Measurements from ENCODE around the gene ZFYVE19.

ZFYVE19 gene

DNA sequence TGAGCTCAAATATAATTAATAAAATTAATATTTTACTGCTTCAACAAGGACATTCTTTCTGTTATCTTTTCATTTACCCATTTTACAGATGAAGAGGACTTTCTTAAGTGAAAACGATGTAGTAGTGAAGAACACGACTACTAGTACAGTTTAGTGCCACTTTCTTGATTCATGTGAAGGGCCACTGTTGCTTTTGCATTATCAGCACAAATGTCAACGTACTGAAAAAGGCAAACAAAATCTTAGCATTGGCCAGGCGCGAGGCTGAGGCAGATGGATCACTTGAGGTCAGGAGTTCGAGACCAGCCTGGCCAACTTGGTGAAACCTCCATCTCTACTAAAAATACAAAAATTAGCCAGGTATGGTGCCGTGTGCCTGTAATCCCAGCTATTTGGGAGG, 12.2 kb downstream of the ZFYVE19 start:
- no peak for DNase-seq

GRCh38 chr15:40821195-40821594, 14.3 kb downstream of the ZFYVE19 start:
- DNase-seq: no peak

GRCh38 chr15:40823572-40824343, 16.9 kb downstream of the ZFYVE19 start:
- DNase-seq: no peak

DNA sequence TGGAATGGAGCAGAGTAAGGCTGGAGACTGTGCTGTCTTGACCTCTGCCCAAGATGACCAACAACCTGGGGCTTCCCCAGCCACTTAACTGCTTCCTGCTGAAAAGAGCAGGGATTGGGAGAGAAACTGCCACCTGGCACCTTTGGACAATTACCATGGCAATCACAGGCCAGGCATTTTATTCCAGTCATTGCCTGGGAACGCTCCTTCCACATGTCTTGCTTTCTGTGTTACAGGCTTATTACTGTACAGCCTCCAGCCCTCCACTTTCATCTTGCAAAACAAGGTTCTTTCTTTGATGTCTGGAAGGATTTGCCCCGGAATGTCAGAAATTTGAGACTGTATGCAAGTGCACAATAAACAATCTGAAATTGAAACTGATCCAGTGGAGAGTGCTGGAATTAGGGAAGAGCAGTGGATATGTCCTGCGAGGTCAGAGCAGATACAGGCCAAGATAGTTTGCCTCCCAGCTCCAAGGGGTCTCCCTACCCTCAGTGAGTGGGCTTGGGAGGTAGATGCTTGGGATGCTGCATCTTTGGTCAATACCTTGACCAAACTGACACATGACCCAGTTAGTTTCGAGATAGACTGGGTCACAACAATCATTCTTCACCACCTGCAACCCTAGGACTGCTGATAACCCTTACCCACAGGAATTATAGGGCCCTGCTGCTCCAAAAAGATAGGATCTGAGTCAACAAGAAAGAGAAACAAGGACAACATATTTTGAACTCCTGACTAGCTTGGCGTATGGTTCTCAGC, 19.0 kb downstream of the ZFYVE19 start:
- no peak for DNase-seq

DNA sequence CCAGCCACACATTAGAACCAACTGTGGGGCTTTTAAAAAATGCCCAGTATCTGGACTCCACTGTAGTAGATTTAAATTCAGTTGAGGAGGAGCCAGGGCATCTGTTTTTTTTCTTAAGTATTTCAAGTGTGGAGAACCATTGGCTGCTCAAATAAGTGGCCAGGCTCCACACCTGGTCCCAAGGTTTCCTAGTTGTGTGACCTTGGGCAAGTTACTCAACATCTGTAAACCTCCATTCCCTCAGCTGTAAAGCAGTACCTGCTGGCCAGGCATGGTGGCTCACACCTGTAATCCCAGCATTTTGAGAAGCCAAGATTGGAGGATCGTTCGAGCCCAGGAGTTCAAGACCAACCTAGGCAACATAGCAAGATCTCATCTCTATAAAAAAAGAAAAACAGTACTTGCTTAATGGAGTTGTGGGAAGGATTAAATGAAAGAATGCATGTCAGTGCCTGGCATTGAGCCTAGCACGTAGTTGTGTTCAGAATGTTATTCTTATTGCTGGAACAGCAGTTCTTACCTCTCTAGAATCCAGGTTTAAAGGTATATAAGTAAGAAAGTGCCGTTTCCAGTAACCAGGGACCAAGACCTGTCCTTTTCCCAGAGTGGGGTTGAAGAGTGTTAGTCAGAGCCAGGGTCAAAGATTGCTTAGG, 19.7 kb downstream of the ZFYVE19 start:
- DNase-seq: no peak

- no peak for DNase-seq
Measured at GRCh38 chr15:40828447-40829036, 21.7 kb downstream of the ZFYVE19 start, which contains the start of gene PPP1R14D. TSS of gene PPP1R14D (minus strand) at chr15:40828708. CDS start at chr15:40828641, 67 bp downstream.

- DNase-seq: no peak
Measured at GRCh38 chr15:40829115-40829514, 22.2 kb downstream of the ZFYVE19 start.

- DNase-seq: no peak
Measured at GRCh38 chr15:40830884-40831283, 24.0 kb downstream of the ZFYVE19 start.

GRCh38 chr15:40831861-40832260, 25.0 kb downstream of the ZFYVE19 start:
- DNase-seq: no peak

DNA sequence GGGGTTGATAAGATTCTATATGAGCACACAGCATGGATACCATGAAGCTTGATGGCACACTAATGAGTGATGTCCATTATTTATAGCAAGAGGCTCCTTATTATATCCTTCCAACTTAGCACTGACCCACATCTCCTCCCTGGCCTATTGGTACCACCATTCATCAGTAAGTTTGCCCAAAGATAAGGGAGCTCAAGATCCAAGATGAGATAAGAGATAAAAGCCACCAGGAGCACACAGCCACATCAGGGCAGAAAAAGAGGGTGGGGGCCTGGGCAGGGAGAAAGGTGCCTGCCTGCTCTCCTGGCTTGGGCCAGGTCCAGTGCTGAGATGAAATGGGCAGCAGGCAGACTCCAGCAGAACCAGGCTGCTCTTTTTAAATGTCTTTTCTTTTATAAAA, 26.0 kb downstream of the ZFYVE19 start:
- DNase-seq: no peak

GRCh38 chr15:40836020-40836419, 29.1 kb downstream of the ZFYVE19 start:
- no peak for DNase-seq

- no peak for DNase-seq
Measured at GRCh38 chr15:40838756-40839155, 31.9 kb downstream of the ZFYVE19 start.

DNA sequence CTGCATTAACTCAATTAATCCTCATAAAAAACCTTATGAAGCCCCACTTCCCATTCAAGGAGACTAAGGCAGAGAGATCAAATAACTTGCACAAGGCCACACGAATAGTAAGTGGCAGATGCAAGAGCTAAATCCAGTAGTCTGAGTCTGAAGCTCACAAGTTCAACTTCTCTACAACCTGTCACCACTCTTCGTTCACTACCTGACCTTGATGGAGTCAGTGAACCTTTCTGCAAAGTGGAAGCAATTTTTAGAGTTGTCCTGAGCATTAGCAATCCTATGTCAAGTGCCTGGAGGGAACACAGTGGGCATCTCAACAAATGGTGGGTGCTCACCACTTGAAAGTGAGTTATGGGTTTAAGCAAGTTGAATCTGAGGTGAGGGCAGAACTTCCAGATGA, 34.9 kb downstream of the ZFYVE19 start:
- DNase-seq: no peak

DNA sequence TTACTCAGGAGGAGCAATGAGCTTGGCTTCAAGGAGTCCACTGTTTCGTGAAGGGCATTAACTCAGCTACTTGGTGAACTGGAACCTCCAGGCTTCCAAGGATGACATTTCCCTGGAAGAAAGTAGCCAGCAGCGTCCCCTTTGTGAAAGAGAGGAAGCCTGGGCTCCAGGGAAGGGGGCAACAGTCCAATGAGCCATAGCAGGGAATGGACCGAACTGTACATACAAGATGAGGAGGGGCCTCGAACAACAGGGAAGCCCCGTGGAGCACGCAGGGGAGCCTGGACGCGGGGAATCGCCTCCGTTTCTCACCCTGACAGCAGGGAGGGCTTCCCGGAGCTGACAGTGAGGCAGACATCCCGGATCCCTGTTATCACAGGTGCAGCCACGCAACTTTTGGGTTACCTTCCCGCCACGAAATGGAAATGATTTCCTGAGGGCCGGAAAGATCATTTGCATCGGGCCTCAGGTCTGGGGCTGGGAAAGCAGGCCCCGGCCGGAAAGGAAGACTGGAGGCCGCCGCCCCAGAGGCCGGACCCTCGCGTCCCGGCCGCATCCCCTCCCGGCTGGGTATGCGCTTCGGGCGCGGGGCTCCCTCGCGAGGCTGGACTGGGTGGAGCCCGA, 36.5 kb downstream of the ZFYVE19 start:
- no peak for DNase-seq

DNA sequence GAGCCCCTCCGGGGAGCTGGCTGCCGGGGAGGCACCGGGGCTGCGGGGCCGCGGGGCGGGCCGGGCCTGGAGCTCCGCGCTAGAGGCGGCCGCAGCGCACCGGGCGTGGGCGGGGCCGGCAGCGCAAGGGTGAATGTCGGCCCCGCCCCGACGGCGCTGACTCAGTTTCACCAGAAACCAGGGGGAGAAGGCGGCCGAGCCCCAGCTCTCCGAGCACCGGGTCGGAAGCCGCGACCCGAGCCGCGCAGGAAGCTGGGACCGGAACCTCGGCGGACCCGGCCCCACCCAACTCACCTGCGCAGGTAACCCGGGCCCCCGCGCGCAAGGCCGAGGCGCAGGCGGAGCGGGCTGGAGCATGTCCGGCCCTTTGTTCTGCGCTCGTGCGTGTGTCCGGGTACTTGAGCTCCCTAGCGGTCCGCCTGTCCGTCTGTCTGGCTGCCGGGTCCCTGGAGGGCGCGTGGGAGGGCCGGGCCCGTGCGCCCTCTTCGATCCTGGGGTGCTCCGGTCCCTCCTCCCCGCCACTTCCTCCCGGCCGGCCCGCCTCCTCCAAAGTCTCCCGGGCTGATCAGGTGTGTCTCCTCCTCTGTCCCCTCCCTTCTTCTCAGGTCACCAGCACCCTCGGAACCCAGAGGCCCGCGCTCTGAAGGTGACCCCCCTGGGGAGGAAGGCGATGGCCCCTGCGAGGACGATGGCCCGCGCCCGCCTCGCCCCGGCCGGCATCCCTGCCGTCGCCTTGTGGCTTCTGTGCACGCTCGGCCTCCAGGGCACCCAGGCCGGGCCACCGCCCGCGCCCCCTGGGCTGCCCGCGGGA, 37.2 kb downstream of the ZFYVE19 start, which contains the start of gene SPINT1:
Gene SPINT1 (plus strand): TSS at position 164 of the 811 bp plus-strand sequence. CDS start 507 bp downstream, at position 671.
- DNase-seq: peak; percentile 90

DNA sequence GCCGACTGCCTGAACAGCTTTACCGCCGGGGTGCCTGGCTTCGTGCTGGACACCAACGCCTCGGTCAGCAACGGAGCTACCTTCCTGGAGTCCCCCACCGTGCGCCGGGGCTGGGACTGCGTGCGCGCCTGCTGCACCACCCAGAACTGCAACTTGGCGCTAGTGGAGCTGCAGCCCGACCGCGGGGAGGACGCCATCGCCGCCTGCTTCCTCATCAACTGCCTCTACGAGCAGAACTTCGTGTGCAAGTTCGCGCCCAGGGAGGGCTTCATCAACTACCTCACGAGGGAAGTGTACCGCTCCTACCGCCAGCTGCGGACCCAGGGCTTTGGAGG, 37.8 kb downstream of the ZFYVE19 start:
- DNase-seq: peak; percentile 73

- DNase-seq: no peak
Measured at GRCh38 chr15:40845036-40845435, 38.1 kb downstream of the ZFYVE19 start.

GRCh38 chr15:40845511-40846284, 38.8 kb downstream of the ZFYVE19 start:
- DNase-seq: no peak

DNA sequence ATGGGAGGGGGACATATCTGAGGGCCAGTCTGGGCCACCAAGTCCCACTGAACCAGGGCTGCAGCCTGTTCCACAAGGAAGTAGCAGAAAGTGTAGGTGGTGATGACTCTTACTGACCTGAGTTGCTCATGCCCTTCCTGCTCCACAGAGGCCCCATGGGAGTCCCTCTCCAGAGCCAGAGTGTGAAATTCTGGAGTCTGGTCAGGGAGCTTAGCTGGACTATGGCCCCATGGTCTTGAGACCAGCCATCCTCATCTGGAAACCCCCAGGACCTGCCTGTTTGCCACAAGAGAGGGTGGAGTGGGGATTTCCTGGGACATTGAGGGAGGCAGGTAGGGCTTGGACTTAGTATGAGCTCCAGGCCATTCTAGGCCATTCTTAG, 39.9 kb downstream of the ZFYVE19 start:
- no peak for DNase-seq

- DNase-seq: no peak
Measured at GRCh38 chr15:40847223-40847961, 40.5 kb downstream of the ZFYVE19 start.
